H1 (cell line): Measurements from ENCODE around the gene RAB25. TPM values are rescaled to one million over a fixed set of nuclear protein-coding genes. Genes with fewer than 3 reads are reported as not detected.

Experiments used
- CTCF ChIA-PET: fragments of 300-600 bp; sonication (Branson Sonifier 250); formaldehyde crosslinking; loops from one replicate; lab custom pipeline; 2021; ENCODE audit not compliant: partially characterized antibody; lab: Charles Lee
- POLR2A ChIA-PET: fragments of 300-600 bp; sonication (Branson Sonifier 250); formaldehyde crosslinking; loops from one replicate; lab custom pipeline; 2021; ENCODE audit warnings: inconsistent platforms; ENCODE audit not compliant: partially characterized antibody; lab: Charles Lee
- DNase-seq, 2 experiments: peaks; one replicate each; pipeline versions ENCODE4 v3.0.0 to v3.0.0-alpha.2; 2010 to 2022; ENCODE audit warnings: low spot score in 2 of 2, low read depth in 1 of 2, mixed read lengths in 1 of 2
- FAIRE-seq: peaks from 2 replicates; lab custom pipeline; 2011; peaks lifted over from hg19 to GRCh38; lab: Jason Lieb, UNC
- H2AFZ ChIP-seq: 2 replicates; pipeline ENCODE4 v1.8.1; 2012; ENCODE audit warnings: low read length, inconsistent platforms
- H2AK5ac ChIP-seq: 2 replicates; pipeline ENCODE4 v1.6.1; 2013; ENCODE audit warnings: low read depth, low read length
- H2BK120ac ChIP-seq: replicated peaks from 2 replicates; pipeline ENCODE3; 2013; ENCODE audit warnings: low read depth, low read length, inconsistent platforms
- H2BK12ac ChIP-seq: 2 replicates; pipeline ENCODE4 v1.6.1; 2013; ENCODE audit warnings: low read depth, low read length
- H2BK15ac ChIP-seq: 2 replicates; pipeline ENCODE4 v1.6.1; 2013; ENCODE audit warnings: low read length
- H2BK20ac ChIP-seq: 2 replicates; pipeline ENCODE4 v1.6.1; 2013; ENCODE audit warnings: low read length
- H2BK5ac ChIP-seq: 2 replicates; pipeline ENCODE4 v1.6.1; 2013; ENCODE audit warnings: low read depth, low read length
- H3K14ac ChIP-seq: 2 replicates; pipeline ENCODE4 v1.6.1; 2013; ENCODE audit warnings: inconsistent platforms; ENCODE audit not compliant: insufficient read length
- H3K18ac ChIP-seq: 2 replicates; pipeline ENCODE4 v1.6.1; 2013; ENCODE audit warnings: low read length; ENCODE audit errors: extremely low read depth
- H3K23ac ChIP-seq: 2 replicates; pipeline ENCODE4 v1.6.1; 2013; ENCODE audit warnings: inconsistent platforms; ENCODE audit not compliant: insufficient read length
- H3K23me2 ChIP-seq: 2 replicates; pipeline ENCODE4 v1.6.1; 2013; ENCODE audit warnings: low read depth, low read length
- H3K27ac ChIP-seq: 2 replicates; pipeline ENCODE4 v1.6.1; 2011; ENCODE audit warnings: low read depth, low read length, inconsistent platforms
- H3K27me3 ChIP-seq, 4 experiments: replicated peaks in 1 of 4; 1 replicate in 1 of 4; 2 replicates in 3 of 4; pipeline versions ENCODE4 v1.6.1 to v1.8.1; 2011 to 2013; ENCODE audit warnings: low read length in 3 of 4, mild to moderate bottlenecking in 3 of 4, inconsistent platforms in 2 of 4, mixed read lengths in 2 of 4, moderate library complexity in 1 of 4; ENCODE audit not compliant: control insufficient read depth in 3 of 4, insufficient read depth in 3 of 4; ENCODE audit errors: extremely low read depth in 1 of 4
- H3K36me3 ChIP-seq, 4 experiments: 2 replicates each; pipeline versions ENCODE4 v1.6.1 to v1.8.1; 2011 to 2013; ENCODE audit warnings: mild to moderate bottlenecking in 4 of 4, low read length in 3 of 4, moderate library complexity in 2 of 4, control low read depth in 1 of 4, inconsistent platforms in 1 of 4; ENCODE audit not compliant: insufficient read depth in 4 of 4, control insufficient read depth in 2 of 4
- H3K4ac ChIP-seq: replicated peaks from 2 replicates; pipeline ENCODE3; 2013; ENCODE audit warnings: low read length, low read depth, mixed read lengths, inconsistent platforms; ENCODE audit not compliant: insufficient read length
- H3K4me1 ChIP-seq, 4 experiments: replicated peaks in 1 of 4; 1 replicate in 1 of 4; 2 replicates in 3 of 4; pipeline versions ENCODE4 v1.6.1 to v1.8.1; 2011 to 2013; ENCODE audit warnings: low read length in 3 of 4, inconsistent platforms in 2 of 4, mixed read lengths in 1 of 4; ENCODE audit not compliant: insufficient read depth in 4 of 4, control insufficient read depth in 3 of 4
- H3K4me2 ChIP-seq, 2 experiments: 2 replicates each; pipeline versions ENCODE4 v1.6.1 to v1.8.1; 2011 to 2013; ENCODE audit warnings: low read depth in 2 of 2, low read length in 2 of 2, control low read depth in 1 of 2, inconsistent platforms in 1 of 2, mild to moderate bottlenecking in 1 of 2; ENCODE audit not compliant: insufficient read depth in 1 of 2
- H3K4me3 ChIP-seq, 4 experiments: fragments of 200-600, 300-600 bp in 1 of 4; sonication (generic), shearing (Covaris generic), sonication (Bioruptor Twin) in 1 of 4; 2 replicates each; pipeline versions ENCODE4 v1.5.1 to v1.8.1; 2011 to 2016; ENCODE audit warnings: low read length in 4 of 4, low read depth in 3 of 4, control low read depth in 2 of 4, inconsistent platforms in 2 of 4, mild to moderate bottlenecking in 2 of 4, mixed read lengths in 1 of 4, moderate library complexity in 1 of 4; ENCODE audit not compliant: insufficient read depth in 2 of 4; ENCODE audit errors: extremely low read depth in 1 of 4
- H3K56ac ChIP-seq: replicated peaks from 2 replicates; pipeline ENCODE3; 2013; ENCODE audit warnings: low read depth, mild to moderate bottlenecking, mixed read lengths, low read length, inconsistent platforms; ENCODE audit not compliant: insufficient read length
- H3K79me1 ChIP-seq: 2 replicates; pipeline ENCODE4 v1.6.1; 2013; ENCODE audit warnings: low read depth, low read length, control low read depth
- H3K79me2 ChIP-seq, 2 experiments: 2 replicates each; pipeline versions ENCODE4 v1.6.1 to v1.8.1; 2012 to 2013; ENCODE audit warnings: low read length in 2 of 2, mild to moderate bottlenecking in 2 of 2, inconsistent platforms in 1 of 2; ENCODE audit not compliant: insufficient read depth in 2 of 2, control insufficient read depth in 1 of 2
- H3K9ac ChIP-seq, 4 experiments: replicated peaks in 1 of 4; 1 replicate in 1 of 4; 2 replicates in 3 of 4; pipeline versions ENCODE4 v1.6.1 to v1.8.1; 2011 to 2013; ENCODE audit warnings: low read depth in 3 of 4, low read length in 3 of 4, control low read depth in 2 of 4, mild to moderate bottlenecking in 2 of 4, moderate library complexity in 2 of 4, inconsistent platforms in 1 of 4; ENCODE audit errors: extremely low read depth in 1 of 4
- H3K9me3 ChIP-seq, 2 experiments: 2 replicates each; pipeline versions ENCODE4 v1.6.1 to v1.8.1; 2012 to 2013; ENCODE audit warnings: mild to moderate bottlenecking in 2 of 2, moderate library complexity in 2 of 2, control low read depth in 1 of 2, inconsistent platforms in 1 of 2, low read depth in 1 of 2, low read length in 1 of 2, mixed read lengths in 1 of 2; ENCODE audit not compliant: insufficient read depth in 2 of 2
- H4K20me1 ChIP-seq, 2 experiments: replicated peaks in 1 of 2; 2 replicates each; pipeline versions ENCODE3 to v1.8.1; 2011 to 2013; ENCODE audit warnings: inconsistent platforms in 2 of 2, low read length in 2 of 2, mild to moderate bottlenecking in 1 of 2; ENCODE audit not compliant: insufficient read depth in 2 of 2, control insufficient read depth in 1 of 2
- H4K5ac ChIP-seq: 2 replicates; pipeline ENCODE4 v1.6.1; 2013; ENCODE audit warnings: low read length, low read depth, mixed read lengths, inconsistent platforms; ENCODE audit not compliant: insufficient read length
- H4K8ac ChIP-seq: 2 replicates; pipeline ENCODE4 v1.8.0; 2013; ENCODE audit warnings: mild to moderate bottlenecking, moderate library complexity, low read length, inconsistent platforms; ENCODE audit not compliant: insufficient read depth; ENCODE audit errors: extremely low read depth
- H4K91ac ChIP-seq: replicated peaks from 2 replicates; pipeline ENCODE3; 2013; ENCODE audit warnings: low read length, mixed read lengths, inconsistent platforms; ENCODE audit not compliant: insufficient read length
- CHD1 ChIP-seq: IDR thresholded peaks from 2 replicates; pipeline ENCODE4 v1.6.1; 2012; ENCODE audit warnings: low read depth, low read length, improper control_type of control experiment
- CTBP2 ChIP-seq: IDR thresholded peaks from 2 replicates; pipeline ENCODE4 v1.7.0; 2011; ENCODE audit warnings: borderline replicate concordance, mild to moderate bottlenecking, moderate library complexity, mixed read lengths, low read length; ENCODE audit not compliant: insufficient read depth, insufficient read length
- EGR1 ChIP-seq: IDR thresholded peaks from 2 replicates; pipeline ENCODE4 v1.6.1; 2011; ENCODE audit warnings: low read depth, low read length, borderline replicate concordance
- PHF8 ChIP-seq: fragments of 200-600 bp; sonication (generic); conservative IDR thresholded peaks from 2 replicates; pipeline ENCODE4 v1.7.1; 2012; ENCODE audit warnings: low read depth, mild to moderate bottlenecking, inconsistent platforms, low read length, moderate library complexity
- POU5F1 ChIP-seq: IDR thresholded peaks from 2 replicates; pipeline ENCODE4 v1.6.1; 2011; ENCODE audit warnings: low read depth, mild to moderate bottlenecking, low read length, moderate library complexity
- RAD21 ChIP-seq, 2 experiments: IDR thresholded peaks in 1 of 2; conservative IDR thresholded peaks in 1 of 2; 2 replicates each; pipeline ENCODE4 v1.6.1; 2011; ENCODE audit warnings: low read depth in 2 of 2, low read length in 2 of 2, improper control_type of control experiment in 1 of 2, inconsistent platforms in 1 of 2, mild to moderate bottlenecking in 1 of 2, moderate library complexity in 1 of 2
- SAP30 ChIP-seq: fragments of 300-600 bp; sonication (generic); IDR thresholded peaks from 2 replicates; pipeline ENCODE4 v1.7.1; 2012; ENCODE audit warnings: low read length, moderate library complexity, mild to moderate bottlenecking, inconsistent platforms; ENCODE audit not compliant: insufficient read depth, insufficient replicate concordance
- TAF1 ChIP-seq: IDR thresholded peaks from 2 replicates; pipeline ENCODE4 v1.6.1; 2011; ENCODE audit warnings: mild to moderate bottlenecking, low read depth, low read length
- TBP ChIP-seq: IDR thresholded peaks from 2 replicates; pipeline ENCODE4 v1.6.1; 2011; ENCODE audit warnings: low read depth, low read length, improper control_type of control experiment
- WGBS, 2 experiments: shearing (Covaris generic) in 1 of 2; methylation state at CpG; one replicate each; pipeline versions ENCODE4 v1.1.6 to v1.1.7; 2013 to 2015; ENCODE audit warnings: low lambda C conversion rate in 2 of 2, mixed read lengths in 2 of 2, inconsistent platforms in 1 of 2, low coverage in 1 of 2, missing lambda C conversion rate in 1 of 2; ENCODE audit not compliant: insufficient replicate concordance in 2 of 2, insufficient coverage in 1 of 2, insufficient read length in 1 of 2; ENCODE audit errors: extremely low coverage in 1 of 2, missing lambda C conversion rate in 1 of 2; 5-methylcytosine and 5-hydroxymethylcytosine counted together
- polyA plus RNA-seq, 7 experiments: library from polyadenylated mRNA; depleted of rRNA in 3 of 7; stranded (reverse) in 5 of 7; unstranded in 2 of 7; fragments of >200 nt in 5 of 7; fragments of 200-250 nt in 2 of 7; gene quantifications; 1 replicate in 5 of 7; 2 replicates in 1 of 7; 4 replicates in 1 of 7; pipeline versions ENCODE4 v1.2.1 to v1.2.3, GENCODE V29; 2011 to 2013; ENCODE audit warnings: missing spikeins in 2 of 7, mixed read lengths in 2 of 7
- total RNA-seq: library from RNA; stranded (reverse); fragmentation: NEBNext Ultra II Directional; extraction: Animal tissue kit (Norgen Biotek cat#: 25700); gene quantifications from 2 replicates; pipeline ENCODE4 v1.2.1, GENCODE V29; 2021
- TF ChIP-seq, protein P1 (sequence below): IDR thresholded peaks from 2 replicates; pipeline ENCODE4 v1.6.1; 2012; ENCODE audit warnings: inconsistent platforms

Gene RAB25
- total and polyA plus RNA-seq, 2 of the 8 experiments (the other 6 are each of a cell fraction or from before 2014, with no cell fraction given): 34.8 to 98.2 TPM

GRCh38 chr1:156033011-156033410, 27.9 kb upstream of the RAB25 start:
- no peak overlapping the region for H2BK12ac ChIP-seq
- no peak overlapping the region for H2BK5ac ChIP-seq
- no peaks in the 10 kb centered on the region for H3K79me1 ChIP-seq
- no peaks in the 10 kb centered on the region for H3K79me2 ChIP-seq
- no peak overlapping the region for H3K9ac ChIP-seq
- DNase-seq (no peak), FAIRE-seq (no peak)
- no peaks in the 10 kb centered on the region for H3K9me3 ChIP-seq
- H2AFZ ChIP-seq: no peak overlapping the region
- H3K4me2 ChIP-seq: no peak overlapping the region
- H2AK5ac ChIP-seq: no peak overlapping the region
- no peak overlapping the region for H3K27ac ChIP-seq
- no peak overlapping the region for H4K8ac ChIP-seq
- peaks cover 0 to 6% (median 0%) of the 10 kb centered on the region in 4 experiments; a peak in 5 of 8 replicates for H3K36me3 ChIP-seq
- H3K4ac ChIP-seq: no peak overlapping the region
- H3K23me2 ChIP-seq: no peaks in the 10 kb centered on the region
- TF ChIP-seq PHF8: no peak
- TF ChIP-seq CTBP2: no peak
- TF ChIP-seq POU5F1: no peak
- TF ChIP-seq SAP30: no peak
- no peak for TF ChIP-seq CHD1
- TF ChIP-seq, protein P1, sequence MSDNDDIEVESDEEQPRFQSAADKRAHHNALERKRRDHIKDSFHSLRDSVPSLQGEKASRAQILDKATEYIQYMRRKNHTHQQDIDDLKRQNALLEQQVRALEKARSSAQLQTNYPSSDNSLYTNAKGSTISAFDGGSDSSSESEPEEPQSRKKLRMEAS: no peak
- no peak for TF ChIP-seq TAF1
- TF ChIP-seq EGR1: no peak
- no peak for TF ChIP-seq TBP
- no peak for TF ChIP-seq RAD21 (IDR thresholded peaks at IDR 0.05 in 1 of 2, conservative IDR thresholded peaks at IDR 0.05 in 1 of 2; ENCODE audit: low read depth in 2 of 2, low read length in 2 of 2)
- H3K4me3 ChIP-seq: no peak overlapping the region
- no peak overlapping the region for H2BK120ac ChIP-seq
- 92% methylated on average over 6 of the region's 6 CpGs; no CpG with 5 or more reads in 1 of the 2 experiments for WGBS, 2 experiments
- H4K20me1 ChIP-seq: peaks cover 0 to 2% of the 10 kb centered on the region in 2 experiments
- no peak overlapping the region for H3K23ac ChIP-seq
- H4K91ac ChIP-seq: no peak overlapping the region
- no peak overlapping the region for H2BK20ac ChIP-seq
- H4K5ac ChIP-seq: no peak overlapping the region
- H3K56ac ChIP-seq: no peak overlapping the region
- ChIA-PET CTCF (interaction anchor here (1.0 to 6.2 kb wide), 5 partner anchors 8 to 226 kb away, joined by 3 to 30 read pairs (median 4); no protein-coding TSS in a partner anchor), POLR2A (interaction anchor here (0.7 to 2.5 kb wide), 7 partner anchors 8 to 249 kb away, joined by 3 to 11 read pairs (median 4); partner anchors contain the start of genes RAB25 and SMG5)
- 0 out of 2 replicates have a peak overlapping the region, but pooled peaks have one; percentile 29 for H2BK15ac ChIP-seq
- no peak overlapping the region for H3K18ac ChIP-seq
- no peaks in the 10 kb centered on the region for H3K27me3 ChIP-seq
- no peak overlapping the region for H3K14ac ChIP-seq
- H3K4me1 ChIP-seq: no peaks in the 10 kb centered on the region; a peak in 3 of 7 replicates
